Amniotic epithelial cell (primary cell): ENCODE measurements around the gene CENPE.
A peak's percentile ranks its signal among the peaks of the same experiment; 100 is the strongest.

Experiments used
- DNase-seq: peaks from one replicate; pipeline ENCODE4 v3.0.0-alpha.2; 2010; ENCODE audit warnings: low read depth

Gene CENPE

GRCh38 chr4:103075435-103075893, 122.7 kb downstream of the CENPE start:
- DNase-seq: peak; percentile 34

GRCh38 chr4:103074744-103075434, 123.3 kb downstream of the CENPE start:
- peak; percentile 63 for DNase-seq

- no peak for DNase-seq
Measured at GRCh38 chr4:103073792-103074438, 124.2 kb downstream of the CENPE start.

- DNase-seq: peak; percentile 5
Measured at GRCh38 chr4:103067841-103068547, 130.1 kb downstream of the CENPE start.

- DNase-seq: no peak
Measured at GRCh38 chr4:103060453-103061148, 137.5 kb downstream of the CENPE start.
